Psoas muscle (tissue), 8 donors: ENCODE data around the gene PALS2. TPM values are rescaled to one million over a fixed set of nuclear protein-coding genes. Genes with fewer than 3 reads are reported as not detected.

Source experiments
- ATAC-seq, 4 donors: fragments of 200-7000 bp; cut with Tn5 transposase; one replicate each; pipeline ENCODE4 v1.9.1; 2020; ENCODE audit warnings: moderate library complexity in 3 of 4, mild to moderate bottlenecking in 2 of 4
- DNase-seq, 2 donors: peaks; one replicate each; pipeline ENCODE4 v3.0.0-alpha.2; 2020
- H3K27ac ChIP-seq: fragments of 200-600 bp; one replicate; pipeline ENCODE4 v1.8.0; 2022
- H3K27me3 ChIP-seq, 3 donors: fragments of 200-600 bp in 1 of 3; one replicate each; pipeline versions ENCODE4 v1.6.1 to v1.8.0; 2013 to 2022; ENCODE audit warnings: low read length in 2 of 3, mild to moderate bottlenecking in 2 of 3, moderate library complexity in 1 of 3; ENCODE audit not compliant: insufficient read depth in 3 of 3
- H3K36me3 ChIP-seq, 2 donors: fragments of 200-600 bp in 1 of 2; one replicate each; pipeline versions ENCODE4 v1.6.1 to v1.8.0; 2013 to 2022; ENCODE audit warnings: low read depth in 1 of 2, mild to moderate bottlenecking in 1 of 2, moderate library complexity in 1 of 2; ENCODE audit not compliant: insufficient read depth in 1 of 2
- H3K4me1 ChIP-seq: fragments of 200-600 bp; one replicate; pipeline ENCODE4 v1.8.0; 2022
- H3K4me3 ChIP-seq: fragments of 200-600 bp; one replicate; pipeline ENCODE4 v1.8.0; 2022; ENCODE audit warnings: mild to moderate bottlenecking
- H3K9me3 ChIP-seq: fragments of 200-600 bp; one replicate; pipeline ENCODE4 v1.8.0; 2022
- CTCF ChIP-seq: fragments of 200-600 bp; IDR thresholded peaks from one replicate; pipeline ENCODE4 v1.8.0; 2022; ENCODE audit warnings: antibody characterized with exemption
- WGBS, 3 donors: extraction: QIAGEN DNeasy Blood & Tissue Kit; methylation state at CpG; one replicate each; pipeline versions ENCODE4 v1.1.6 to v1.1.7; 2013; 5-methylcytosine and 5-hydroxymethylcytosine counted together
- intact Hi-C, 2 donors: fragments of 100-400 bp; cut with DNase I; formaldehyde crosslinking; loops; one replicate each; pipeline versions ENCODE4 v1.11.0 to v1.14.2; 2022
- polyA plus RNA-seq, 3 donors: library from polyadenylated mRNA; stranded (reverse); fragments of 200-250 nt; gene quantifications; one replicate each; pipeline ENCODE4 v1.2.3, GENCODE V29; 2013
- total RNA-seq, 4 donors: library from RNA; stranded (reverse); fragmentation: NEBNext Ultra II Directional in 2 of 4; extraction: Animal tissue kit (Norgen Biotek cat#: 25700) in 2 of 4; gene quantifications; one replicate each; pipeline versions ENCODE4 v1.2.1 to v1.2.4, GENCODE V29; 2021 to 2023
- donor health status: healthy with polysubstance abuse.
- donor health status: DM: no; HTN: no; CAD: no; lungs with moderate emphysema.
- donor health status: Bipolar disorder and iron deficiency.
- donor health status: healthy.
- donor health status: DM: yes; HTN: yes; CAD: no.
- donor health status: DM: no; HTN: no; CAD: no.
- donor health status: DM: no; HTN: no; CAD: no.
- donor health status: DM: yes; HTN: yes; CAD: no.

Gene PALS2
- total and polyA plus RNA-seq, 7 donors: 6.4 to 67.4 (median 21.5) TPM

GRCh38 chr7:24609570-24609969, 36.3 kb downstream of the PALS2 start:
- WGBS, 3 donors: 77 to 91% (median 79%) methylated on average over 2 of the region's 2 CpGs
- no peak for TF ChIP-seq CTCF
- H3K27ac ChIP-seq: peak overlapping the region; percentile 34

GRCh38 chr7:24611130-24611529, 37.9 kb downstream of the PALS2 start:
- H3K27me3 ChIP-seq: no peaks in the 10 kb centered on the region
- no peaks in the 10 kb centered on the region for H3K36me3 ChIP-seq
- H3K9me3 ChIP-seq: no peaks in the 10 kb centered on the region
- intact Hi-C loops: no loop called here
- 43 to 54% (median 44%) methylated on average over 3 of the region's 3 CpGs for WGBS, 3 donors
- DNase-seq (no peak), ATAC-seq (peak in 2 of 4 donors; percentile 56 to 63)
- TF ChIP-seq CTCF: no peak
- peaks cover 31% of the 10 kb centered on the region for H3K4me1 ChIP-seq
- peak overlapping the region; percentile 5 for H3K27ac ChIP-seq
- H3K4me3 ChIP-seq: peak overlapping the region; percentile 29

More at GRCh38 chr7:24609570-24609969, 36.3 kb downstream of the PALS2 start:
- DNase-seq (no peak), ATAC-seq (no peak)
- intact Hi-C loops: no loop called here
- H3K9me3 ChIP-seq: no peaks in the 10 kb centered on the region
- H3K4me3 ChIP-seq: no peak overlapping the region
- H3K27me3 ChIP-seq: no peaks in the 10 kb centered on the region
- peaks cover 31% of the 10 kb centered on the region for H3K4me1 ChIP-seq
- H3K36me3 ChIP-seq: no peaks in the 10 kb centered on the region

- Histone ChIP-seq H3K9me3 (no peaks in the 10 kb centered on the region), H3K4me3 (no peak overlapping the region), H3K27me3 (no peaks in the 10 kb centered on the region), H3K4me1 (peaks cover 5% of the 10 kb centered on the region), H3K36me3 (no peaks in the 10 kb centered on the region), H3K27ac (no peak overlapping the region)
- 63 to 74% (median 67%) methylated on average over 2 of the region's 2 CpGs for WGBS, 3 donors
- ATAC-seq (peak in 2 of 4 donors; percentile 19 to 66), DNase-seq (no peak)
- TF ChIP-seq CTCF: no peak
- intact Hi-C loops: no loop called here
Observed at GRCh38 chr7:24617957-24618616, 44.8 kb downstream of the PALS2 start.

GRCh38 chr7:24619978-24620377, 46.7 kb downstream of the PALS2 start:
- H3K4me3 ChIP-seq: no peak overlapping the region
- DNase-seq (no peak), ATAC-seq (no peak)
- 91 to 93% (median 92%) methylated on average over 3 of the region's 3 CpGs for WGBS, 3 donors
- no peaks in the 10 kb centered on the region for H3K27me3 ChIP-seq
- no peak for TF ChIP-seq CTCF
- no peak overlapping the region for H3K27ac ChIP-seq
- H3K4me1 ChIP-seq: peaks cover 5% of the 10 kb centered on the region
- no peaks in the 10 kb centered on the region for H3K36me3 ChIP-seq
- H3K9me3 ChIP-seq: no peaks in the 10 kb centered on the region
- intact Hi-C loops: no loop called here
